Activated CD4-positive, alpha-beta memory T cell treated with anti-CD3 and anti-CD28 coated beads for 36 hours (primary cell): Measurements from ENCODE around the gene PRDM16. TPM values are rescaled to one million over a fixed set of nuclear protein-coding genes. Genes with fewer than 3 reads are reported as not detected.

Source experiments
- CTCF ChIA-PET: fragments of 350-600 bp; sonication (Branson Sonifier 250); formaldehyde crosslinking; loops from one replicate; lab custom pipeline; 2021; ENCODE audit warnings: antibody characterized with exemption, inconsistent platforms; lab: Charles Lee
- POLR2A ChIA-PET: fragments of 350-600 bp; sonication (Branson Sonifier 250); formaldehyde crosslinking; loops from one replicate; lab custom pipeline; 2021; ENCODE audit warnings: antibody characterized with exemption; lab: Charles Lee
- DNase-seq: peaks from one replicate; pipeline ENCODE4 v3.0.0-alpha.2; 2020
- H3K27ac Mint-ChIP-seq: one replicate; pipeline ENCODE4 v1.8.0; 2021; ENCODE audit warnings: mixed read lengths
- H3K27me3 Mint-ChIP-seq: one replicate; pipeline ENCODE4 v1.8.0; 2021; ENCODE audit warnings: mixed read lengths
- H3K36me3 Mint-ChIP-seq: one replicate; pipeline ENCODE4 v1.8.0; 2021; ENCODE audit warnings: mixed read lengths
- H3K4me1 Mint-ChIP-seq: one replicate; pipeline ENCODE4 v1.8.0; 2021; ENCODE audit warnings: low read depth, mixed read lengths
- H3K4me3 Mint-ChIP-seq: one replicate; pipeline ENCODE4 v1.8.0; 2021; ENCODE audit warnings: mild to moderate bottlenecking, mixed read lengths
- H3K9me3 Mint-ChIP-seq: one replicate; pipeline ENCODE4 v1.8.0; 2021; ENCODE audit warnings: mixed read lengths
- intact Hi-C: fragments of 100-400 bp; cut with micrococcal nuclease; formaldehyde crosslinking; loops from one replicate; pipeline ENCODE4 v1.15.1; 2023
- total RNA-seq, 2 experiments: library from RNA; stranded (reverse); gene quantifications; one replicate each; pipeline ENCODE4 v1.2.3, GENCODE V29; 2021

The PRDM16 gene
- total RNA-seq, 2 experiments from 2014 or later = not detected

DNA sequence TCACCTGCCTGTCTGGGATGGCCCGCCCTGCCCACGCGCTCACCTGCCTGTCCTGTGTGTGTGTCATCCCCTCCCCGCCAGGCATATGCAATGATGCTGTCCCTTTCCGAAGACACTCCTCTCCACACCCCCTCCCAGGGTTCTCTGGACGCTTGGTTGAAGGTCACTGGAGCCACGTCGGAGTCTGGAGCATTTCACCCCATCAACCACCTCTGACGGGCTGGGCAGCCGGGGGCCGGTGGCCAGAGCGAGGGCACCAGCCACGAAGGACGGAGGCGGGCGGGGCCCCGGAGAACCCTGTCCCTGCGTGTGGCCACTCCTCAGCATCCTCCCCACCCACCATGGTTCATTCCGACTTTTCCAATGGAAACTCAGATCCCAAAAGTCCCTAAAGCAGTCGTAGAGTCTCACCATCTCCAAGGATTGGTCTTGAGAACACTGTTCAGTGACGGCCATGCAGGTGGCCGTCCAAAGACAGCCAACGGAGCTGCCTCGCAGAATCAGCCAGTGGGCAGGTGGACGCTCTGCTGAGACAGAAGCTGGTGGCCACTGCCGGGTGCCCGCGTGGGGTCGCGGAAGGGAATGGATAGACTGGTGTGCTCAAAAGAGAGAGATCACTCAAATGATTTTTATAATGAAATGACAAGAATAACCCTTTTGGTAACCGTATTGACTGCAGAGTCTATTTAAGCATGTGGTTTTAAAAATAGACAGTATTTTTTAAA, 364.8 kb downstream of the PRDM16 start:
- H3K27me3 Mint-ChIP-seq = no peaks in the 10 kb centered on the region
- intact Hi-C loops = no loop called here

DNA sequence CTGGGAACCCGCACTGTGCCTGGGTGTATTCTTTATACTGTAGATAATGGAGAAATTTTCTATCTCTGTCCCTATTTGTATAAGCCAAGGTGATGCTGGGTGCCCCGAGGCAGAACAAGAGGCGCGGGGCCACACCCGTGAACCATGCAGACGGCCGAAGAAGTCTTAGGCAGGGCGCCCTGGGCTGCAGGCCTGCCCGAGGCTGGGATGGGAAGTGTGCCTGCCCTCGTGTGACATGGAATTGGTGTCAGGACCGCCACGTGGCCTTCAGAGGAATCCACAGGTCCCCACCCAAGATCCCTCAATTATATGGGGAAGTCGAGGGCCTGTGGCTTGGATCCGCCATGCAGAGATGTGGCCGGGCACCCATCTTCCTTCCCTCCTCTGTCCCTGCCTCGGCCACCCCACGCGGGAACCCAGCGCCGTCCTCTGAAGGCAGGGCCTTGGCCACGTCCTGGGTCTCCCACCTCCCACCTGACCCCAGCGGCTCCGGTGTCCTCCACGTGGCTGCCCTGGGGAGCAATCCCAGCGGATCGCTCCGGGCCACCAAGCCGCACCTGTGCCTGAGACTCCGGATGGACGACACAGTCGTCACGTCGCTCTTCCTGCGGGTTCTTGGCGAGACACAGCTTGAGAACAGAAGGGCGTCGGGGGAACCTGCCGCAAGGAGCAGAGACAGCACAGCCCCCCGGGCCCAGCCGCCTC, 365.6 kb downstream of the PRDM16 start:
- ChIA-PET POLR2A (no interaction called here), CTCF (no interaction called here)
- intact Hi-C loops = no loop called here
- Mint-ChIP-seq H3K36me3 (no peaks in the 10 kb centered on the region), H3K4me3 (no peak overlapping the region), H3K4me1 (no peaks in the 10 kb centered on the region), H3K27ac (no peak overlapping the region), H3K27me3 (no peaks in the 10 kb centered on the region), H3K9me3 (no peaks in the 10 kb centered on the region)
- DNase-seq = no peak

More for the DNA sequence above, 364.8 kb downstream of the PRDM16 start:
- no peak overlapping the region for H3K4me3 Mint-ChIP-seq
- H3K36me3 Mint-ChIP-seq = no peaks in the 10 kb centered on the region
- ChIA-PET POLR2A (no interaction called here), CTCF (no interaction called here)
- no peaks in the 10 kb centered on the region for H3K9me3 Mint-ChIP-seq
- DNase-seq = no peak
- no peak overlapping the region for H3K27ac Mint-ChIP-seq
- no peaks in the 10 kb centered on the region for H3K4me1 Mint-ChIP-seq

DNA sequence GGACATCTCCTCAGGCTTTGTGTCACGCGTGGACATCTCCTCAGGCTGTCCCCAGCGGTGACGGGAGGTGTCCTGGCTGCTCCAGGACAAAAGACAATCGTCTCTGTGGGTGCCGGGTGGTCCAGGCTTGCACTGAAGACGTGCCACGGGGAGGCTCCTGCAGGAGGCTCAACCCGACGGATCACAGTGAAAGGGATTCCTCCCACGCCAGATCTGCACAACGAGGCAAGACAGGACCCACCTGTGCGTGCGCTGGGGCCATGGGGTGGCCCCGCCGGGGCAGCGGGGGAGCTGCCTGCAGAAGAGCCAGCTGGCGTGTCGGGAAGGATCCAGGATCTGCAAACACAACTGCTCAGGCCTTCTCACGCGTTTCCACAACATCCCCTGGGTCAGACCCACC, 366.7 kb downstream of the PRDM16 start:
- no peak for DNase-seq
- POLR2A ChIA-PET = no interaction called here
- intact Hi-C loops = no loop called here
- no peaks in the 10 kb centered on the region for H3K9me3 Mint-ChIP-seq
- H3K4me1 Mint-ChIP-seq = no peaks in the 10 kb centered on the region
- H3K4me3 Mint-ChIP-seq = no peak overlapping the region
- H3K27me3 Mint-ChIP-seq = peaks cover 2% of the 10 kb centered on the region
- no peak overlapping the region for H3K27ac Mint-ChIP-seq
- CTCF ChIA-PET = no interaction called here
- H3K36me3 Mint-ChIP-seq = no peaks in the 10 kb centered on the region

DNA sequence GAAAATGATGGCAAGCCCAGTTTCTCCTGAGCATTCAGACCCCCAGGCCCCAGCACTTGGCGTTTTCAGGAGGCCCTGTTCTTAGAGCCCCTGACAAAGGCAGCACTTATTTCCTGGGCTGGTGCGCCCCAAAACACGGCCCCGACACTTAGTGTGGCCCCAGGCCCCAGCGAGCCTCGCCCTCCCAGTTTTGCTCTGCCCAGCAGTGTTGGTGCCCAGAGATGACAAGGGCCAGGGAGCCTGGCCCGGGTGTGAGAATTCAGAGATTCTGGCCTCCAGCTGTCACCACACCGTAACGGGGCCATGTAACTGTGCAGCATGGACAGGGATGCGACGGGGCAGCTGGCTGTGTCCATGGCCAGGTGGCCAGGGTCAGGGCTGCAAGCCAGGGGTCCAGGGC, 367.4 kb downstream of the PRDM16 start:
- no peak for DNase-seq
- intact Hi-C loops = no loop called here
- no peak overlapping the region for H3K27ac Mint-ChIP-seq
- no peaks in the 10 kb centered on the region for H3K36me3 Mint-ChIP-seq
- no peaks in the 10 kb centered on the region for H3K9me3 Mint-ChIP-seq
- no peaks in the 10 kb centered on the region for H3K4me1 Mint-ChIP-seq
- peaks cover 6% of the 10 kb centered on the region for H3K27me3 Mint-ChIP-seq
- ChIA-PET CTCF (no interaction called here), POLR2A (no interaction called here)
- H3K4me3 Mint-ChIP-seq = no peak overlapping the region

DNA sequence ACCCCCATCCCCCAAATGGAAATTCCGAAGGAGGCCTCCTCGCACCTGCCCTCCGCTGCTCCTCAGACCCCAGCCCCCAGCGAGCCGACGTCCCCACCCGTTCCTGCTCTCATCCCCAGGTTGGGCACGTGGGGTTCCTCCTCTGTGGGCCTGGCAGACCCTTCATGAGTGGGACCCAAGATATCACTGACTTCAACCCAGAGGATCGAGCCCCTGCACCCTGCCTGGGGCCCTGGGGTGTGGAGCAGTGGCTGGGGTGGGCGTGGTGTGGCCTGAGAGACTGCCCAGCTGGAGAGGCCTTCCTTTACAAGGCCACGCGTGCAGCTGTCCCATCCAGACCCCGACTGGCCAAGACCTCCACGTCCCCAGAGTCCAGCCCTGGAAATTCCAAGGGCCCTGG, 367.9 kb downstream of the PRDM16 start:
- ChIA-PET POLR2A (no interaction called here), CTCF (no interaction called here)
- Mint-ChIP-seq H3K4me3 (no peak overlapping the region), H3K27ac (no peak overlapping the region), H3K36me3 (no peaks in the 10 kb centered on the region), H3K9me3 (no peaks in the 10 kb centered on the region), H3K4me1 (no peaks in the 10 kb centered on the region), H3K27me3 (peaks cover 8% of the 10 kb centered on the region)
- intact Hi-C loops = no loop called here
- no peak for DNase-seq

DNA sequence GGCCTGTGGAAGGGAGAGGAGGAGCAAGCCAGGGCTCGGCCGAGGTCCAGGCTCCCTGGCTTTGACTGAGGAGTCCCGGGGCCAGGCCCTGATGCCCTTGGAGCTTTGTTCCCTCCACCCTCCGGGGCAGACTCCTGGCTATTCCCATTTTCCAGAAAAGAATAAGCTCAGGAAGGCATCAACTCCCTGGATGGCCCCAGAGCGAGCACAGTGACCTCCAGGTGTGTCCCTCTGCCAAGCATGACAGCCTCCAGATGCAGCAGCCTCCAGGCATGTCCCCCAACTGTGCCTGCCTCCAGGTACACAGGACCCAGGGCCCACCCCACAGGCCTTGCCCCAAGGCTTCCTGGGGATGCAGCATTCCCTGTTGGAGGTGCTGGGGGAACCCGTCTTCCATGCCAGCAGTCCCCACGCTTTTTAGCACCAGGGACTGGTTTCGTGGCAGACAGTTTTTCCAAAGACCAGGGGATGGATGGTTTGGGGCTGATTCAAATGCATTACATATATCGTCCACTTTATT, 369.7 kb downstream of the PRDM16 start:
- Mint-ChIP-seq H3K27ac (no peak overlapping the region), H3K27me3 (peaks cover 9% of the 10 kb centered on the region), H3K36me3 (no peaks in the 10 kb centered on the region), H3K4me1 (no peaks in the 10 kb centered on the region), H3K9me3 (no peaks in the 10 kb centered on the region), H3K4me3 (no peak overlapping the region)
- POLR2A ChIA-PET = no interaction called here
- CTCF ChIA-PET = interaction anchor here (2.2 kb wide), 1 partner anchor 14 kb away, joined by 7 read pairs; no protein-coding TSS in a partner anchor
- intact Hi-C loops = no loop called here
- DNase-seq = no peak

DNA sequence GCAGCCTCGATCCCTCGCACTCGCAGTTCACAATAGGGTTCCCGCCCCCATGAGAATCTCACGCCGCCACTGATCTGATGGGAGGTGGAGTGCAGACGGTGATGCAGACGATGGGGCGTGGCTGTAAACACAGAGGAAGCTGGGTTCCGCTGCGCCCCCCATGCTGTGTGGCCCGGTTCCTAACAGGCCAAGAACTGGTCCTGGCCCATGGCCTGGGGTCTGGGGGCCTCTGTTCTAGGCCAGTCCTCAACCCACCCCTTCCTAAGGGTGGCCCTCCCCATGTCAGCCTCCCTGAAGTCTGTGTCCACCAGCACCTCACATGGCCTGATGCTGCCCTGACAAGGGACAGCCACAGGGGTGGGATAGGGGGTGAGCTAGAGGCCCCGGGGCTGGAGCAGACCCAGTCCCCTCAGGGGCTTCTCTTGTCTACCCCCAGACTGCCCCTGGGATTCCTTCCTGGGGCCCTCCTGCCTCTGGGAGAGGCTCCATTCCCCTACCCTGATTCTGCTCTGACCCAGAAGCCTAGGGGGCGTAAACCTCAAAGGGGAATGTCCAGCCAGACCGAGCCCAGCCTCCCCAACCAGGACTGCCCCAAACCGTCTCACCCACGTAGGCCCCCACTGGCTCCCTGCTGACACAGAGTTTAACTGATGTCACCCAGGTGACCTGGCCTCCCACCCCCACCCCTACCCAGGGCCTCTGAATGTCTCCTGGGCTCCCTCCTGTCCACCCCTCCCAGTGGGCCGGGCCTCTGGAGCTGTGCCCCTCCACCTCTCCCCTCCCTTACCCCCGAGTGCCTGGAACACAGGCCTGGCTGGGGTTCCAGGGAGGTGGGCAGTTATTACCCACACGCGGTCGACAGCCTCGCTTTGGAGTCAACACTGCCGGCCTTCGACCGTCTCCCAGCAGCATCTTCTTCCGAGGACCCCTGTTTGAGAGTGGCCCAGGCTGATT, 370.6 kb downstream of the PRDM16 start:
- CTCF ChIA-PET = interaction anchor here (2.2 kb wide), 1 partner anchor 13 kb away, joined by 7 read pairs; no protein-coding TSS in a partner anchor
- Mint-ChIP-seq H3K36me3 (no peaks in the 10 kb centered on the region), H3K4me1 (no peaks in the 10 kb centered on the region), H3K9me3 (no peaks in the 10 kb centered on the region), H3K27me3 (peaks cover 9% of the 10 kb centered on the region), H3K4me3 (no peak overlapping the region), H3K27ac (no peak overlapping the region)
- POLR2A ChIA-PET = no interaction called here
- intact Hi-C loops = no loop called here
- DNase-seq = no peak

DNA sequence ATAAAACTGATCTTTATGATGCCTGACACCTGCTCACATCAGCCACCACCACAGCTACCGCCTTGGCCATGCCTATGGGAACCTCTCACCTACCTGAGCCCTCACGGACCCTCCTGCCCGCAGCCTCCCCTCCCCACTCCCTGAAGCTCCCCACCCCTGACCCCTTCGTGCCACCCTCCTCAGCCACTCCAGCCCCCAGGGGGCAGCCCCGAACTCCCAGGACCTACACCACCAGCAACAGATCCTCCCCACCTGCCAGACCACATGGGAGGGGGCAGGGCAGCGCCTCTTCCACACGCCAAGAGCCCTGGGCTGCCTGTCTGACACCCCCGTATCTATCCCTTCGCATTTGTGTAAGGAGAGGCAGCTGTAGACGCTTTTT, 371.3 kb downstream of the PRDM16 start:
- CTCF ChIA-PET = interaction anchor here (2.2 kb wide), 1 partner anchor 13 kb away, joined by 7 read pairs; no protein-coding TSS in a partner anchor
- H3K4me1 Mint-ChIP-seq = no peaks in the 10 kb centered on the region
- no peaks in the 10 kb centered on the region for H3K36me3 Mint-ChIP-seq
- intact Hi-C loops = no loop called here
- no peak overlapping the region for H3K27ac Mint-ChIP-seq
- no peak for DNase-seq
- POLR2A ChIA-PET = no interaction called here
- H3K4me3 Mint-ChIP-seq = no peak overlapping the region
- H3K27me3 Mint-ChIP-seq = peaks cover 9% of the 10 kb centered on the region
- H3K9me3 Mint-ChIP-seq = peaks cover 3% of the 10 kb centered on the region

DNA sequence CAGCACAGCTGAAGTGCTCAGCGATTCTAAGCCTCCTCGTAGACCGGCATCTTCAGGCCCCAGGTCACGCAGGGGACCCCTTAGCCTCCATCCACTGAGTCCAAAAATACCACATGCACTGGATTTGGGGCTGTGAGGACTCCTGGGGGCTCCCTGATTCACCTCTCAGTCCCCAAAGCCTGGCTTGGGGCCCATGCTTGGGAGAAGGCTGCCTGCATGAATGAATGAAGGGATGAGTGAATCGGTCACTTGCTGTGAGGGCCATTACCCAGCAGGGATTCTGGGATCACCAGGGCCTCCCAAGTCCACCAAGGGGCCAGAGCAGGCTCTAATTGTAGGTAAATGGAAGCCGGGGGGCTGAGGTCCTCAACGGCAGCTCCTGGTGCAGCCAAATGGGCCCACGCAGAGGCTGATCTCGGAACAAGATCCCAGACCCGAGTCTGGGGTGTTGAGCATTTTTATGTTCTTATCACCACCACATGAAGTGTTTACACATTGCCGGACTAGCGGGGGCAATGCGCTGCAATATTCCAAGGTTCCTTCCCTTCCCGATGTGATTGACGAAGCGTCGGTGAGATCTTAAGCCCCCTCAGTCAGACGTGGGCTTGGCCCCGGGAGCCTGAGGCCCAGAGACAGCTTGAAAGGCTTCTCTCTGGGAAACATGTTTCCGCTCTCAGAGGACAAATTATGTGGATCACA, 371.9 kb downstream of the PRDM16 start:
- ChIA-PET CTCF (interaction anchor here (1.1 to 2.2 kb wide), 2 partner anchors 12 to 14 kb away, joined by 4 to 7 read pairs; no protein-coding TSS in a partner anchor), POLR2A (no interaction called here)
- peaks cover 7% of the 10 kb centered on the region for H3K9me3 Mint-ChIP-seq
- H3K36me3 Mint-ChIP-seq = no peaks in the 10 kb centered on the region
- no peak overlapping the region for H3K4me3 Mint-ChIP-seq
- intact Hi-C loops = no loop called here
- no peak for DNase-seq
- peaks cover 9% of the 10 kb centered on the region for H3K27me3 Mint-ChIP-seq
- H3K27ac Mint-ChIP-seq = no peak overlapping the region
- H3K4me1 Mint-ChIP-seq = no peaks in the 10 kb centered on the region

DNA sequence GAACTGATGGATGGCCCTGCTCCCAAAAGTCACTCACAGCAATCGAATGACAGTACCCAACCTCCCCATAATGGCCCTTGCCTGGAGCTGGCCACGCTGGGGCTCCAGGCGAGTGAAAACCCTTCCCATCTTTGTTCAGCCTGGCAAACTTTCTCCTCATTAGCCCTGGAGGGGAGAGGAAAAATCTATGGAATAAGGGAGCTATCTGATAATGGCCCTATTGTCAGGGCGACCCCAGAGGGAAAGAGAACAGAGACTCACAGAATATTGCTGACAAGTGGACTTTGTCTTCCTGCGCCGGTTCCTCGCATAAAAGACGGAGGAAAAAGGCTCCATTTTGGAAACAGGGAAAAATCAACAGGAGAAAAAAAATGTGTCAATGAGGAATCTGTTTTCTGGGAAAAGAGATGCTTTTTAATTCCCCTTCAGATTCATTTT, 372.4 kb downstream of the PRDM16 start:
- Mint-ChIP-seq H3K9me3 (peaks cover 13% of the 10 kb centered on the region), H3K4me3 (no peak overlapping the region), H3K36me3 (no peaks in the 10 kb centered on the region), H3K27me3 (peaks cover 9% of the 10 kb centered on the region), H3K27ac (no peak overlapping the region), H3K4me1 (no peaks in the 10 kb centered on the region)
- no peak for DNase-seq
- CTCF ChIA-PET = interaction anchor here (0.7 to 1.1 kb wide), 2 partner anchors 12 to 14 kb away, joined by 3 to 4 read pairs; no protein-coding TSS in a partner anchor
- POLR2A ChIA-PET = no interaction called here
- intact Hi-C loops = no loop called here

DNA sequence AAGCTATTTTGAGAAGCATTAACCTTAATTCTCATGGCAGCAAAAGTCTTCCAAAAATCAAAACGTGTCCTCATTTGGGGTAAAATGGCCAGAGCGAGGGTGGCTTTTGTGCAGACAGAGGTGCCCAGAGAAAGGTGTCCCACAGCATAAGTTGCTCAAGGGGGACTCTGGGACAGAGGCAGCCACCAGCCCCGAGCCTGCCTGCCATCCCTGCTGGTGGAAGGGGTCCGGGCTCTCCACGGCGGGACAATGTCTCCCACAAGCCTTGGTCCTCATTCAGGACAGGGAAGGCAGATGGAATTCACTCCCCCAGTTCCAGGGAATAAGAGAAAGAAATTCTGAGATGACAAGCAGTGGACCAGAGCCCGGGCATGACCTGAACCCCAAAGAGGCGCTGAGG, 372.9 kb downstream of the PRDM16 start:
- CTCF ChIA-PET = interaction anchor here (0.7 to 1.1 kb wide), 2 partner anchors 11 to 15 kb away, joined by 3 to 4 read pairs; no protein-coding TSS in a partner anchor

More for the DNA sequence above, 372.9 kb downstream of the PRDM16 start:
- Mint-ChIP-seq H3K27ac (no peak overlapping the region), H3K4me3 (no peak overlapping the region), H3K27me3 (peaks cover 9% of the 10 kb centered on the region), H3K36me3 (no peaks in the 10 kb centered on the region), H3K4me1 (no peaks in the 10 kb centered on the region), H3K9me3 (peaks cover 13% of the 10 kb centered on the region)
- no peak for DNase-seq
- POLR2A ChIA-PET = no interaction called here
- intact Hi-C loops = no loop called here
